HepG2 (cell line): ENCODE data around the gene IFT22. TPM values are rescaled to one million over a fixed set of nuclear protein-coding genes. Genes with fewer than 3 reads are reported as not detected.

Source experiments
- AKNA ChIP-seq: sonication (generic); formaldehyde crosslinking; IDR thresholded peaks from 2 replicates; pipeline ENCODE4 v1.4.0; 2020; ENCODE audit warnings: missing genetic modification reagents, borderline replicate concordance
- ARID4A ChIP-seq: sonication (generic); formaldehyde crosslinking; IDR thresholded peaks from 2 replicates; pipeline ENCODE4 v1.5.0; 2020; ENCODE audit warnings: mild to moderate bottlenecking, missing genetic modification reagents, borderline replicate concordance
- DMAP1 ChIP-seq: IDR thresholded peaks from 2 replicates; pipeline ENCODE4 v1.6.1; 2016
- EEA1 ChIP-seq: sonication (generic); formaldehyde crosslinking; IDR thresholded peaks from 2 replicates; pipeline ENCODE4 v1.5.1; 2020; ENCODE audit warnings: mild to moderate bottlenecking, missing genetic modification reagents, borderline replicate concordance
- EZH2 ChIP-seq: conservative IDR thresholded peaks from 2 replicates; pipeline ENCODE4 v1.6.1; 2012; ENCODE audit warnings: mild to moderate bottlenecking, low read depth, low read length, moderate library complexity
- GATAD2A ChIP-seq: IDR thresholded peaks from 2 replicates; pipeline ENCODE4 v1.6.1; 2016
- HOXA3 ChIP-seq: sonication (generic); formaldehyde crosslinking; IDR thresholded peaks from 2 replicates; pipeline ENCODE4 v1.5.0; 2020; ENCODE audit warnings: missing genetic modification reagents
- NFATC3 ChIP-seq: sonication (generic); formaldehyde crosslinking; IDR thresholded peaks from 2 replicates; pipeline ENCODE4 v1.5.1; 2020; ENCODE audit warnings: mild to moderate bottlenecking, missing genetic modification reagents
- NFE2L1 ChIP-seq: sonication (generic); formaldehyde crosslinking; IDR thresholded peaks from 2 replicates; pipeline ENCODE4 v1.4.0; 2020; ENCODE audit warnings: missing genetic modification reagents, mild to moderate bottlenecking, borderline replicate concordance
- NFRKB ChIP-seq: fragments of 450-650 bp; IDR thresholded peaks from 2 replicates; pipeline ENCODE4 v1.6.1; 2017
- NKX3-1 ChIP-seq: sonication (generic); formaldehyde crosslinking; IDR thresholded peaks from 2 replicates; pipeline ENCODE4 v1.5.0; 2020; ENCODE audit warnings: missing genetic modification reagents
- SP4 ChIP-seq: sonication (generic); formaldehyde crosslinking; IDR thresholded peaks from 2 replicates; pipeline ENCODE4 v1.8.1; 2023; ENCODE audit warnings: mild to moderate bottlenecking, missing genetic modification reagents
- SPEN ChIP-seq: sonication (generic); formaldehyde crosslinking; IDR thresholded peaks from 2 replicates; pipeline ENCODE4 v1.5.1; 2020; ENCODE audit warnings: low read depth, mild to moderate bottlenecking, missing genetic modification reagents
- THYN1 ChIP-seq: sonication (generic); formaldehyde crosslinking; IDR thresholded peaks from 2 replicates; pipeline ENCODE4 v1.8.1; 2023; ENCODE audit warnings: low read depth, mild to moderate bottlenecking, moderate library complexity, missing genetic modification reagents, borderline replicate concordance
- ZNF234 ChIP-seq: sonication (generic); formaldehyde crosslinking; conservative IDR thresholded peaks from 2 replicates; pipeline ENCODE4 v1.5.1; 2020; ENCODE audit warnings: mild to moderate bottlenecking, missing genetic modification reagents
- ZNF501 ChIP-seq: sonication (generic); formaldehyde crosslinking; IDR thresholded peaks from 2 replicates; pipeline ENCODE4 v1.5.1; 2020; ENCODE audit warnings: mild to moderate bottlenecking, moderate library complexity, missing genetic modification reagents
- ZNF547 ChIP-seq: sonication (generic); formaldehyde crosslinking; IDR thresholded peaks from 2 replicates; pipeline ENCODE4 v1.5.1; 2020; ENCODE audit warnings: mild to moderate bottlenecking, missing genetic modification reagents
- ZNF816 ChIP-seq: sonication (generic); formaldehyde crosslinking; IDR thresholded peaks from 2 replicates; pipeline ENCODE4 v1.8.0; 2022; ENCODE audit warnings: missing genetic modification reagents, mild to moderate bottlenecking, borderline replicate concordance
- ZSCAN5A ChIP-seq: sonication (generic); formaldehyde crosslinking; IDR thresholded peaks from 2 replicates; pipeline ENCODE4 v1.8.0; 2022; ENCODE audit warnings: mild to moderate bottlenecking, missing genetic modification reagents, borderline replicate concordance
- polyA plus RNA-seq, 8 experiments: library from polyadenylated mRNA; depleted of rRNA in 3 of 8; stranded (reverse) in 7 of 8; unstranded in 1 of 8; fragments of >200 nt; fragmentation: Illumina TruSeq in 4 of 8; extraction: Trizol in 4 of 8; gene quantifications; 2 replicates each; pipeline versions ENCODE4 v1.2.1 to v1.2.3, GENCODE V29; 2011 to 2016; ENCODE audit warnings: low read depth in 4 of 8, missing spikeins in 1 of 8, mixed read lengths in 1 of 8; ENCODE audit not compliant: insufficient read depth in 1 of 8
- total RNA-seq, 5 experiments: library from RNA; depleted of rRNA; stranded (reverse); fragments of >200 nt; fragmentation: Illumina TruSeq; extraction: Trizol; gene quantifications; 2 replicates each; pipeline ENCODE4 v1.2.3, GENCODE V29; 2016; ENCODE audit warnings: low read depth in 1 of 5

Gene IFT22
- total and polyA plus RNA-seq, 2 of the 13 experiments (the other 11 are each of a cell fraction or from before 2014, with no cell fraction given): 8.9 to 14.5 TPM

GRCh38 chr7:101363734-101364374 lies 42.2 kb upstream of the IFT22 start (continued):
- TF ChIP-seq NFRKB (no peak), ZNF234 (CRISPR knock-in tag) (no peak), EZH2 (no peak), DMAP1 (CRISPR knock-in tag) (no peak), THYN1 (CRISPR knock-in tag) (no peak), ZNF501 (CRISPR knock-in tag) (peak; percentile 49), GATAD2A (CRISPR knock-in tag) (peak; percentile 25; the same call in 1 of the 2 replicates), ZSCAN5A (no peak), SP4 (CRISPR knock-in tag) (0 out of 2 replicates have a peak, but pooled peaks have one; percentile 23), HOXA3 (CRISPR knock-in tag) (0 out of 2 replicates have a peak, but pooled peaks have one; percentile 41), AKNA (CRISPR knock-in tag) (no peak), ZNF547 (peak; percentile 39; the same call in 1 of the 2 replicates), ARID4A (CRISPR knock-in tag) (peak; percentile 34; the same call in 1 of the 2 replicates), NFATC3 (CRISPR knock-in tag) (peak; percentile 69; the same call in 1 of the 2 replicates), SPEN (CRISPR knock-in tag) (peak; percentile 58; the same call in 1 of the 2 replicates), ZNF816 (CRISPR knock-in tag) (no peak), EEA1 (CRISPR knock-in tag) (peak; percentile 60; the same call in 1 of the 2 replicates), NFE2L1 (CRISPR knock-in tag) (no peak), NKX3-1 (CRISPR knock-in tag) (no peak)
